Smooth muscle cell of the umbilical artery (primary cell): ENCODE measurements around the gene MTRFR. TPM values are rescaled to one million over a fixed set of nuclear protein-coding genes. Genes with fewer than 3 reads are reported as not detected.

ENCODE experiments used
- total RNA-seq: library from RNA; depleted of rRNA; stranded (reverse); fragments of >200 nt; gene quantifications from 2 replicates; pipeline ENCODE4 v1.2.3, GENCODE V29; 2014

Gene MTRFR
- 4.6 and 7.7 TPM in 2 replicates for total RNA-seq

GRCh38 chr12:123232807-123233504 is at the start of gene MTRFR, which contains the start of gene MPHOSPH9:
Gene MTRFR, plus strand, starts transcription at chr12:123233436. Its CDS starts 20,239 bp downstream, at chr12:123253675.
Gene MPHOSPH9, minus strand, starts transcription at chr12:123233141. Its CDS starts 2,777 bp downstream, at chr12:123230364.

Other genes starting within 250 kb of the MTRFR start
- gene PITPNM2, start 82.3 kb upstream of the MTRFR start, total RNA-seq, result 2.7 and 7.5 TPM in 2 replicates
- 38.3 and 46.3 TPM in 2 replicates for gene MPHOSPH9, start 295 bp upstream of the MTRFR start, total RNA-seq
- gene CDK2AP1, start 38.4 kb downstream of the MTRFR start, total RNA-seq, result 182 and 232 TPM in 2 replicates
- 28.5 and 48.8 TPM in 2 replicates for gene SBNO1, start 131.4 kb downstream of the MTRFR start, total RNA-seq
- 34.7 and 55.7 TPM in 2 replicates for gene KMT5A, start 150.7 kb downstream of the MTRFR start, total RNA-seq
- 2.1 and 2.2 TPM in 2 replicates for gene RILPL2, start 203.2 kb downstream of the MTRFR start, total RNA-seq
- gene SNRNP35, start 224.7 kb downstream of the MTRFR start, total RNA-seq, result 9.2 and 12.2 TPM in 2 replicates